IMR-90 (cell line): ENCODE results near the gene MLXIPL. TPM values are rescaled to one million over a fixed set of nuclear protein-coding genes. Genes with fewer than 3 reads are reported as not detected.

Experiments
- ATAC-seq: fragments of 200-7000 bp; cut with Tn5 transposase; 2 replicates; pipeline ENCODE4 v1.9.1; 2020; ENCODE audit warnings: low read depth, mild to moderate bottlenecking, moderate library complexity
- BruUV-seq: library from RNA; stranded (reverse); fragments of 400-500 nt; replicated peaks from 2 replicates; lab custom pipeline; 2021; lab: Mats Ljungman, UMichigan
- CTCF ChIA-PET: fragments of 300-600 bp; formaldehyde crosslinking; extraction: SDS; loops from one replicate; lab custom pipeline; 2021; ENCODE audit warnings: antibody characterized with exemption; lab: Yijun Ruan, JAX
- POLR2A ChIA-PET: fragments of 300-600 bp; sonication (Branson Sonifier 250); formaldehyde crosslinking; loops from one replicate; lab custom pipeline; 2022; ENCODE audit warnings: antibody characterized with exemption; ENCODE audit not compliant: unreplicated experiment; lab: Charles Lee
- DNase-seq: peaks from one replicate; pipeline ENCODE4 v3.0.0; 2013
- H2AFZ ChIP-seq: replicated peaks from 2 replicates; pipeline ENCODE3; 2013; ENCODE audit warnings: low read length, mild to moderate bottlenecking; ENCODE audit not compliant: poor library complexity
- H2AK5ac ChIP-seq: 2 replicates; pipeline ENCODE4 v1.6.1; 2013; ENCODE audit warnings: low read depth, low read length, inconsistent platforms
- H2AK9ac ChIP-seq: replicated peaks from 2 replicates; pipeline ENCODE3; 2013; ENCODE audit warnings: mild to moderate bottlenecking, low read depth, low read length, moderate library complexity; ENCODE audit not compliant: poor library complexity
- H2BK120ac ChIP-seq: 2 replicates; pipeline ENCODE4 v1.6.1; 2013; ENCODE audit warnings: low read depth, low read length, inconsistent platforms
- H2BK15ac ChIP-seq: 3 replicates; pipeline ENCODE4 v1.6.1; 2013; ENCODE audit warnings: low read depth, low read length, inconsistent platforms
- H2BK20ac ChIP-seq: 2 replicates; pipeline ENCODE4 v1.6.1; 2013; ENCODE audit warnings: low read depth, mild to moderate bottlenecking, inconsistent platforms, low read length, moderate library complexity
- H2BK5ac ChIP-seq: 2 replicates; pipeline ENCODE4 v1.6.1; 2013; ENCODE audit warnings: mild to moderate bottlenecking, low read depth, low read length, inconsistent platforms; ENCODE audit not compliant: poor library complexity, severe bottlenecking
- H3K14ac ChIP-seq: replicated peaks from 2 replicates; pipeline ENCODE4 v1.6.1; 2013; ENCODE audit warnings: low read depth, low read length, inconsistent platforms
- H3K18ac ChIP-seq: 2 replicates; pipeline ENCODE4 v1.6.1; 2013; ENCODE audit warnings: low read depth, low read length, control low read depth
- H3K23ac ChIP-seq: 2 replicates; pipeline ENCODE4 v1.6.1; 2013; ENCODE audit warnings: low read depth, low read length, inconsistent platforms
- H3K27ac ChIP-seq: 2 replicates; pipeline ENCODE4 v1.5.1; 2013; ENCODE audit warnings: mild to moderate bottlenecking, control low read depth, low read length; ENCODE audit not compliant: insufficient read depth
- H3K27me3 ChIP-seq: 2 replicates; pipeline ENCODE4 v1.6.1; 2013; ENCODE audit warnings: low read length; ENCODE audit not compliant: control insufficient read depth, insufficient read depth
- H3K36me3 ChIP-seq: 2 replicates; pipeline ENCODE4 v1.6.1; 2013; ENCODE audit warnings: low read length, mixed read lengths; ENCODE audit not compliant: control insufficient read depth, insufficient read depth
- H3K4ac ChIP-seq: 2 replicates; pipeline ENCODE4 v1.6.1; 2013; ENCODE audit warnings: low read depth, low read length, inconsistent platforms
- H3K4me1 ChIP-seq: 2 replicates; pipeline ENCODE4 v1.6.1; 2013; ENCODE audit warnings: low read length, mixed read lengths; ENCODE audit not compliant: control insufficient read depth, insufficient read depth
- H3K4me2 ChIP-seq: 2 replicates; pipeline ENCODE4 v1.6.1; 2013; ENCODE audit warnings: low read depth, mild to moderate bottlenecking, control low read depth, low read length, moderate library complexity
- H3K4me3 ChIP-seq: 2 replicates; pipeline ENCODE4 v1.5.1; 2013; ENCODE audit warnings: low read depth, mild to moderate bottlenecking, control low read depth, low read length, moderate library complexity; ENCODE audit not compliant: insufficient read depth
- H3K56ac ChIP-seq: 2 replicates; pipeline ENCODE4 v1.6.1; 2013; ENCODE audit warnings: low read length, inconsistent platforms; ENCODE audit not compliant: insufficient read depth; ENCODE audit errors: extremely low read depth
- H3K79me1 ChIP-seq, 2 experiments: 2 replicates each; pipeline ENCODE4 v1.6.1; 2013; ENCODE audit warnings: low read length in 2 of 2, inconsistent platforms in 1 of 2, low read depth in 1 of 2
- H3K9ac ChIP-seq: 2 replicates; pipeline ENCODE4 v1.6.1; 2013; ENCODE audit warnings: low read depth, low read length, control low read depth
- H3K9me1 ChIP-seq: 2 replicates; pipeline ENCODE4 v1.6.1; 2013; ENCODE audit warnings: low read length, inconsistent platforms; ENCODE audit not compliant: insufficient read depth
- H3K9me3 ChIP-seq: 2 replicates; pipeline ENCODE4 v1.6.1; 2013; ENCODE audit warnings: low read length; ENCODE audit not compliant: control insufficient read depth, insufficient read depth
- H4K20me1 ChIP-seq: 2 replicates; pipeline ENCODE4 v1.6.1; 2013; ENCODE audit warnings: low read length, inconsistent platforms; ENCODE audit not compliant: insufficient read depth
- H4K5ac ChIP-seq: 2 replicates; pipeline ENCODE4 v1.6.1; 2013; ENCODE audit warnings: mild to moderate bottlenecking, low read depth, low read length, control low read depth
- H4K8ac ChIP-seq, 2 experiments: 2 replicates each; pipeline ENCODE4 v1.6.1; 2013; ENCODE audit warnings: low read depth in 2 of 2, low read length in 2 of 2, control low read depth in 1 of 2, inconsistent platforms in 1 of 2
- H4K91ac ChIP-seq: 2 replicates; pipeline ENCODE4 v1.6.1; 2013; ENCODE audit warnings: low read depth, low read length, inconsistent platforms; ENCODE audit not compliant: insufficient read depth
- BHLHE40 ChIP-seq: fragments of 150-350 bp; IDR thresholded peaks from 2 replicates; pipeline ENCODE4 v1.6.1; 2016; ENCODE audit warnings: mild to moderate bottlenecking, low read depth, low read length
- CEBPB ChIP-seq: IDR thresholded peaks from 2 replicates; pipeline ENCODE4 v1.6.1; 2012; ENCODE audit warnings: low read depth, low read length, improper control_type of control experiment
- CHD1 ChIP-seq: IDR thresholded peaks from 2 replicates; pipeline ENCODE4 v1.6.1; 2012; ENCODE audit warnings: low read depth, low read length, improper control_type of control experiment
- FOS ChIP-seq: fragments of 150-350 bp; IDR thresholded peaks from 2 replicates; pipeline ENCODE4 v1.6.1; 2016; ENCODE audit warnings: low read depth, low read length
- MAFK ChIP-seq: IDR thresholded peaks from 2 replicates; pipeline ENCODE4 v1.6.1; 2012; ENCODE audit warnings: low read depth, low read length, improper control_type of control experiment
- MAZ ChIP-seq: IDR thresholded peaks from 2 replicates; pipeline ENCODE4 v1.6.1; 2012; ENCODE audit warnings: low read depth, mild to moderate bottlenecking, low read length, improper control_type of control experiment, moderate library complexity, borderline replicate concordance
- MXI1 ChIP-seq: IDR thresholded peaks from 2 replicates; pipeline ENCODE4 v1.6.1; 2012; ENCODE audit warnings: low read depth, mild to moderate bottlenecking, low read length, moderate library complexity, borderline replicate concordance
- NFE2L2 ChIP-seq: fragments of 150-350 bp; IDR thresholded peaks from 2 replicates; pipeline ENCODE4 v1.6.1; 2016; ENCODE audit warnings: low read depth, mild to moderate bottlenecking, low read length
- POLR2A ChIP-seq: IDR thresholded peaks from 2 replicates; pipeline ENCODE4 v1.6.1; 2012; ENCODE audit warnings: mild to moderate bottlenecking, low read depth, low read length
- RAD21 ChIP-seq: IDR thresholded peaks from 2 replicates; pipeline ENCODE4 v1.6.1; 2012; ENCODE audit warnings: low read length, improper control_type of control experiment
- RCOR1 ChIP-seq: IDR thresholded peaks from 2 replicates; pipeline ENCODE4 v1.6.1; 2012; ENCODE audit warnings: mild to moderate bottlenecking, low read length, improper control_type of control experiment; ENCODE audit not compliant: insufficient replicate concordance
- RFX5 ChIP-seq: IDR thresholded peaks from 2 replicates; pipeline ENCODE4 v1.8.0; 2012; ENCODE audit warnings: low read depth, mild to moderate bottlenecking, low read length, moderate library complexity
- SMC3 ChIP-seq: fragments of 150-350 bp; IDR thresholded peaks from 2 replicates; pipeline ENCODE4 v1.6.1; 2016; ENCODE audit warnings: low read depth, mild to moderate bottlenecking, antibody characterized with exemption, low read length, moderate library complexity
- WGBS, 2 experiments: methylation state at CpG; one replicate each; pipeline versions ENCODE4 v1.1.5 to v1.1.7; 2013; ENCODE audit warnings: missing lambda C conversion rate in 2 of 2; ENCODE audit not compliant: insufficient read length in 1 of 2; ENCODE audit errors: extremely low coverage in 2 of 2; 5-methylcytosine and 5-hydroxymethylcytosine counted together
- dilution Hi-C: fragments of 300-500 bp; cut with HindIII; formaldehyde crosslinking; loops from one replicate; pipeline ENCODE4 v1.14.3; 2018; ENCODE audit warnings: low sequenced_read_pairs; ENCODE audit not compliant: unreplicated experiment
- in situ Hi-C: fragments of 300-500 bp; cut with MboI; formaldehyde crosslinking; loops from 3 replicates; pipeline ENCODE4 v1.14.3; 2019; ENCODE audit warnings: low sequenced_read_pairs, inconsistent platforms, mixed read lengths
- intact Hi-C: fragments of 100-400 bp; cut with micrococcal nuclease; formaldehyde crosslinking; loops from 2 replicates; pipeline ENCODE4 v1.10.0; 2022
- polyA plus RNA-seq, 3 experiments: library from polyadenylated mRNA; depleted of rRNA; stranded (reverse); fragments of >200 nt; gene quantifications; 2 replicates each; pipeline ENCODE4 v1.2.3, GENCODE V29; 2012; ENCODE audit warnings: low replicate concordance in 1 of 3
- total RNA-seq: library from RNA; depleted of rRNA; stranded (reverse); fragments of >200 nt; gene quantifications from 2 replicates; pipeline ENCODE4 v1.2.3, GENCODE V29; 2012
- TF ChIP-seq, protein P1 (sequence below): fragments of 150-350 bp; IDR thresholded peaks from 2 replicates; pipeline ENCODE4 v1.6.1; 2016; ENCODE audit warnings: low read depth, mild to moderate bottlenecking, low read length, moderate library complexity, borderline replicate concordance
- TF ChIP-seq, protein P2 (sequence below): fragments of 150-350 bp; IDR thresholded peaks from 2 replicates; pipeline ENCODE4 v1.6.1; 2017; ENCODE audit warnings: mild to moderate bottlenecking, antibody characterized with exemption, low read length, low read depth

The MLXIPL gene
- total and polyA plus RNA-seq, 2 of the 4 experiments (the other 2 are of a cell fraction), result not detected

DNA sequence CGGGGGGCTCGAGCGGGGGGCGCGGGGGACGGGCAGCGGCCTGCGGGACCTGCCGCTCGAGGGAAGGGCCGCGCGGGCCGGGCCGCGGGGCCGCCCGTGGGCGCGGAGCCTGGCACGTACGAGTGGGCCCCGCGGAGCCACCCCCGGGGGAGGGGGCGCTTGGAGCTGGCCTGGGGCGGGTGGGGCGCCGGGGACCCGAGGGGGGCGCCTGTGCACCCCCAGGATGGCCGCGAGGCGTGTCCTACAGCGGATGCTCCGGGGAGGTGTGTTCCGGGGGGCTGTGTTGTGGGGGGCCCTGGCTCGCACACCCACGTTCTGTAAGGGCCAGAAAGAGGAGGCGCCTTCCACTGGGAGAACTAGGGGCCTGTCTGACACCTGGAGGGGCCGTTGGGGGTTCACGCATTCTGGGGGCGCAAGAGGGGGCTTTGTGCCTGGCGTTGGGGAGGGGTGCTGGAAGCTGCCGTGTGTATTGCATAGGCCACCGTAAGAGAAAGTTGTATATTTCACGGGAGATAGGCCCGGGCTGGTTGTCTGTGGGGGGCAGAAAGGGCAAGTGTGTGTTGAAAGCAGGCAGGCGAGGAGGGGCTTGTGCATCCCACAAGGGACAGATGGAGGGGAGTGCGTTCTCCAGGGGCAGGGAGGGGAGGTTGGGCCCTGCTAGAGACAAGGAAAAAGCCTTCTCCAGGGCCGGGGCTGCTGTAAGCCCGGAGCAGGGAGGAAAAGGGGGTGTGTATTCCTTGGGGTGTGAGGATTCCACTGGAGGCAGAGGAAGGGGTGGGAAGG is 44.0 kb upstream of the MLXIPL start:
- H3K9me1 ChIP-seq, result 0 out of 2 replicates have a peak, but pooled peaks cover 2% of the 10 kb centered on the region
- ATAC-seq, result peak; percentile 11
- POLR2A ChIA-PET, result no interaction called here
- no peak for TF ChIP-seq CEBPB
- TF ChIP-seq CHD1, result no peak
- TF ChIP-seq FOS, result no peak
- TF ChIP-seq SMC3, result no peak
- TF ChIP-seq, protein P1, sequence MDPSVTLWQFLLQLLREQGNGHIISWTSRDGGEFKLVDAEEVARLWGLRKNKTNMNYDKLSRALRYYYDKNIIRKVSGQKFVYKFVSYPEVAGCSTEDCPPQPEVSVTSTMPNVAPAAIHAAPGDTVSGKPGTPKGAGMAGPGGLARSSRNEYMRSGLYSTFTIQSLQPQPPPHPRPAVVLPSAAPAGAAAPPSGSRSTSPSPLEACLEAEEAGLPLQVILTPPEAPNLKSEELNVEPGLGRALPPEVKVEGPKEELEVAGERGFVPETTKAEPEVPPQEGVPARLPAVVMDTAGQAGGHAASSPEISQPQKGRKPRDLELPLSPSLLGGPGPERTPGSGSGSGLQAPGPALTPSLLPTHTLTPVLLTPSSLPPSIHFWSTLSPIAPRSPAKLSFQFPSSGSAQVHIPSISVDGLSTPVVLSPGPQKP, result no peak
- no peak for TF ChIP-seq POLR2A
- TF ChIP-seq RCOR1, result no peak
- TF ChIP-seq MAZ, result no peak
- TF ChIP-seq NFE2L2, result no peak
- TF ChIP-seq BHLHE40, result no peak
- TF ChIP-seq, protein P2, sequence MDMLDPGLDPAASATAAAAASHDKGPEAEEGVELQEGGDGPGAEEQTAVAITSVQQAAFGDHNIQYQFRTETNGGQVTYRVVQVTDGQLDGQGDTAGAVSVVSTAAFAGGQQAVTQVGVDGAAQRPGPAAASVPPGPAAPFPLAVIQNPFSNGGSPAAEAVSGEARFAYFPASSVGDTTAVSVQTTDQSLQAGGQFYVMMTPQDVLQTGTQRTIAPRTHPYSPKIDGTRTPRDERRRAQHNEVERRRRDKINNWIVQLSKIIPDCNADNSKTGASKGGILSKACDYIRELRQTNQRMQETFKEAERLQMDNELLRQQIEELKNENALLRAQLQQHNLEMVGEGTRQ, result no peak
- TF ChIP-seq RFX5, result no peak
- TF ChIP-seq MXI1, result no peak
- TF ChIP-seq MAFK, result no peak
- no peak for TF ChIP-seq RAD21

More for the DNA sequence above, 44.0 kb upstream of the MLXIPL start:
- Histone ChIP-seq H2BK5ac (no peak overlapping the region), H3K9me3 (no peaks in the 10 kb centered on the region; the same call in 1 of the 2 replicates), H3K9ac (peak overlapping the region; percentile 84), H2BK120ac (no peak overlapping the region), H3K14ac (peak overlapping the region; percentile 73), H3K27me3 (peaks cover 3% of the 10 kb centered on the region; the same call in 1 of the 2 replicates), H4K5ac (0 out of 2 replicates have a peak overlapping the region, but pooled peaks have one; percentile 35), H2AFZ (peak overlapping the region; percentile 95), H3K36me3 (peaks cover 8% of the 10 kb centered on the region; the same call in 1 of the 2 replicates), H3K56ac (no peak overlapping the region), H3K18ac (no peak overlapping the region; the same call in 1 of the 2 replicates), H3K27ac (peak overlapping the region; percentile 14), H3K4me2 (peak overlapping the region; percentile 82), H3K4me3 (peak overlapping the region; percentile 84), H2AK9ac (peak overlapping the region; percentile 91), H2BK20ac (no peak overlapping the region), H2AK5ac (no peak overlapping the region), H4K20me1 (no peaks in the 10 kb centered on the region), H3K79me1 (peaks cover 0 to 9% of the 10 kb centered on the region in 2 experiments; a peak in 1 of 4 replicates), H3K23ac (peak overlapping the region; percentile 74; the same call in 1 of the 2 replicates), H2BK15ac (no peak overlapping the region), H4K8ac (peak overlapping the region in 1 of 2 experiments; percentile 36; a peak in 2 of 4 replicates), H3K4ac (0 out of 2 replicates have a peak overlapping the region, but pooled peaks have one; percentile 24), H3K4me1 (no peaks in the 10 kb centered on the region; the same call in 1 of the 2 replicates), H4K91ac (no peak overlapping the region)
- intact Hi-C loops, result loop anchor here (5.0 kb wide), 3 partner anchors 41 to 146 kb away; partner anchors contain the start of genes BAZ1B and STX1A
- no peak for DNase-seq
- BruUV-seq, result no TSS peak
- WGBS, 2 experiments, result 2% methylated on average over 11 of the region's 52 CpGs; no CpG with 5 or more reads in 1 of the 2 experiments
- CTCF ChIA-PET, result interaction anchor here (0.6 to 0.7 kb wide), 5 partner anchors 34 to 186 kb away, joined by 3 read pairs; no protein-coding TSS in a partner anchor
- in situ Hi-C loops, result no loop called here
- dilution Hi-C loops, result no loop called here
